RWPE2 (cell line): ENCODE measurements around the gene TLL2.

ENCODE experiments used
- ATAC-seq: fragments of 200-7000 bp; cut with Tn5 transposase; 3 replicates; pipeline ENCODE4 v1.9.1; 2021; ENCODE audit warnings: low read depth
- DNase-seq: peaks from one replicate; pipeline ENCODE4 v3.0.0-alpha.2; 2020; ENCODE audit warnings: low spot score
- H3K27ac ChIP-seq: fragments of 450-650 bp; 2 replicates; pipeline ENCODE4 v1.5.1; 2017; ENCODE audit warnings: mild to moderate bottlenecking; ENCODE audit not compliant: poor library complexity, severe bottlenecking
- H3K27me3 ChIP-seq: fragments of 250-450 bp; sonication (Bioruptor Pico); 2 replicates; pipeline ENCODE4 v1.5.1; 2021; ENCODE audit warnings: mild to moderate bottlenecking, moderate library complexity; ENCODE audit not compliant: insufficient read depth, poor library complexity, severe bottlenecking
- H3K36me3 ChIP-seq: fragments of 250-450 bp; sonication (Bioruptor Pico); 2 replicates; pipeline ENCODE4 v1.5.1; 2020; ENCODE audit warnings: low read depth, mild to moderate bottlenecking, moderate library complexity
- H3K4me1 ChIP-seq: fragments of 250-450 bp; sonication (Bioruptor Pico); 2 replicates; pipeline ENCODE4 v1.5.1; 2021; ENCODE audit warnings: mild to moderate bottlenecking, moderate library complexity; ENCODE audit not compliant: insufficient read depth, poor library complexity, severe bottlenecking
- H3K4me3 ChIP-seq: fragments of 250-450 bp; sonication (Bioruptor Pico); 2 replicates; pipeline ENCODE4 v1.5.1; 2021; ENCODE audit warnings: mild to moderate bottlenecking, moderate library complexity; ENCODE audit not compliant: severe bottlenecking
- H3K9me3 ChIP-seq: fragments of 250-450 bp; sonication (Bioruptor Pico); 2 replicates; pipeline ENCODE4 v1.5.1; 2021; ENCODE audit warnings: mild to moderate bottlenecking, moderate library complexity; ENCODE audit not compliant: severe bottlenecking
- CTCF ChIP-seq: fragments of 450-650 bp; IDR thresholded peaks from one replicate; pipeline ENCODE4 v1.5.1; 2017; ENCODE audit warnings: mild to moderate bottlenecking, moderate library complexity; ENCODE audit not compliant: poor library complexity, severe bottlenecking

TLL2 gene

DNA sequence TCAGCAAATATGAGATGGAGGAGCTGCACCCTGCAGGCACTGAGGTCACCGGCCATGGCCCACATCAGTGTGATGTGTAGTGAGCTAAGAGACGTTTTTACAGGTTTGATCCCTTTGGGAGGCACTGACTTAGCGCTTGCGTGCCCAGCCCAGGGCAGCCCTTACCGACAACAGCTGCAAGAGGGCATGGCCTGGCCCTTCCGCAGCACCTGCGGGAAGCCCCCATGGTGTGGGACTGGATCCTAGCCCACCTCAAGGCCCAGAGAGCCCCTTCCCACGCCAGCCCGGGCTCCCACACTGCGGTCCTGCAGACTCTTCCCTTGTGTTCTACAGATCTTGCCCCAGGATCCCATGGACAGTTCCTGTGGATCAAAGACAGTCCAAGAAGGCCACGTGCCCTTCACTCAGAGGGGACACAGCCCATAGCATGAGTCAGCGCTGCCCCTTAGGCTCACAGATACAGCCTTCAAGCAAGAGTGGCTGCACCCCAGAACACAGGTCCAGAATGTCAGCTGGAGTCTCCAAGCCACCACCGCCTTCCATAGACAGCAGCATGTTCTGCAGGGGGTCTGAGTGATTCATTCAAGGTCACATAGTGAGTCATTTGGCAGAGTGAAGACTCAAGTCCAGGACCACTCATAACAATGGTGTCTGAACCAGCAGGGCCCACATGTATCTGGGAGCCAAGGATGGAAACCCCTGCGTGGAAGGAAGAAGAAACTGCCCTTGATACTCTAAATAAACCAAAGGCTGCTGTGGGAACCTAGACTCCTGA is 25.4 kb downstream of the TLL2 start:
- H3K4me1 ChIP-seq: no peaks in the 10 kb centered on the region
- no peaks in the 10 kb centered on the region for H3K36me3 ChIP-seq
- H3K4me3 ChIP-seq: no peak overlapping the region
- TF ChIP-seq CTCF: no peak
- H3K27ac ChIP-seq: no peak overlapping the region
- no peaks in the 10 kb centered on the region for H3K9me3 ChIP-seq
- no peak for ATAC-seq
- no peaks in the 10 kb centered on the region for H3K27me3 ChIP-seq
- DNase-seq: no peak

DNA sequence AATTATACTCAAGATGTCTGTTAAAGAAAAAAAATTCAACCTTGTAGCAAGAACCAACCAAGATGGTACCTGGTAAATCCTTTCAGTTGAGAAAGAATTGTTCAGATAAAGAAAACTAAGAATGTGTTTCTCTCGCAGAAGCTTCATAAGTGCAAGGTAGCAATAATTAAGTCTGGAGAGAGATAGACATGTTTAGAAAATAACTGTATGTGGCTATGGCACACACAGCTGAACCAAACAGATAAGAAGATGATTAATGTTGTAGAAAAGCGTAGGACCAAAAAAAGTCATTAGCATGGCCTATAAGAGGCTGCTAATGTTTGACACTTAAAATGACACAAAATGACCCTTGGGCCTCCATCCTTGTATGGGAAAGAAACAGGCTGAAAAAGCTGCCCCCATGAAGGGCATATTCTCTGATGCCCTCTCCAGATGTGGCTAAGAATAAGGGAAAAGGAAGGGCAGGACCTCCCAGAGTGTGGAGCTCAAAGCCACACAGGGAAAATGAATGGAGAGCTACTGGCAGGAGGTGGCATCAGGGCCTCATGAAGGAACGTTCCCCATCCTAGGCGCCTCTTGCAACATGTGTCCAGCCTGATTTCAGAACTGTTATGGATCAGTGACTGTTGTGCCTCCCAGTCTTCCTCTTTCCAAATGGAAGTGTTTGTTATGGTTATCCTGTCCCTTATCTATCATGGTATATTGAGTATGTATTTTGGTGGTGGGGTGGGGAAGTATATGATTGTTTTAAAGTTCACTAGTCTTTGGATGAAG is 30.7 kb downstream of the TLL2 start:
- Histone ChIP-seq H3K4me1 (no peaks in the 10 kb centered on the region), H3K9me3 (no peaks in the 10 kb centered on the region), H3K27me3 (no peaks in the 10 kb centered on the region), H3K4me3 (no peak overlapping the region), H3K27ac (no peak overlapping the region), H3K36me3 (no peaks in the 10 kb centered on the region)
- no peak for TF ChIP-seq CTCF
- no peak for ATAC-seq
- no peak for DNase-seq

DNA sequence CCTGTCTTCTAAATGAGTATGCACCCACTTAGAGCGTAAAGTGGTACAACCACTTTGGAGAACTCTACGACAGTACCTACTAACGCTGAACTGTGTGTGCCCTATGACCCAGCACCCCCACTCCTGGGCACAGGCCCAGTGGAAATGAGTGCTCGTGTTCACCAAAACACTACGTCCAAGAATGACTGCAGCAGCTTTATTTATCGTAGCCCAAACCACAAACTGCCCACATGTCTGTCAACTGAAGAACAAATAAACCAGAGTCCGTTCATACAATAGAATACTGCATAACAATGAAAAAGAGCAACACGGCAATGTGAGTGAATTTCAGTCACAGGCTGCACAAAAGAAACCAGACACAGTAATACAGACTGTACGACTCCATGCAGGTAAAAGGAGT is 35.4 kb downstream of the TLL2 start:
- ATAC-seq: no peak
- TF ChIP-seq CTCF: no peak
- Histone ChIP-seq H3K27me3 (no peaks in the 10 kb centered on the region), H3K4me3 (no peak overlapping the region), H3K27ac (no peak overlapping the region), H3K4me1 (no peaks in the 10 kb centered on the region), H3K9me3 (no peaks in the 10 kb centered on the region), H3K36me3 (no peaks in the 10 kb centered on the region)
- DNase-seq: no peak

GRCh38 chr10:96473866-96474265 is 39.9 kb downstream of the TLL2 start:
- ATAC-seq (no peak), DNase-seq (no peak)
- no peaks in the 10 kb centered on the region for H3K27me3 ChIP-seq
- no peaks in the 10 kb centered on the region for H3K36me3 ChIP-seq
- TF ChIP-seq CTCF: no peak
- no peak overlapping the region for H3K4me3 ChIP-seq
- no peak overlapping the region for H3K27ac ChIP-seq
- no peaks in the 10 kb centered on the region for H3K4me1 ChIP-seq
- H3K9me3 ChIP-seq: no peaks in the 10 kb centered on the region
